Fibroblast of the aortic adventitia (primary cell): Measurements from ENCODE around the gene IGFBP1. TPM values are rescaled to one million over a fixed set of nuclear protein-coding genes. Genes with fewer than 3 reads are reported as not detected.
A peak's percentile ranks its signal among the peaks of the same experiment; 100 is the strongest.

Experiments used
- DNase-seq: peaks from one replicate; pipeline ENCODE4 v3.0.0-alpha.2; 2010; ENCODE audit warnings: low read depth
- H3K4me3 ChIP-seq: 2 replicates; pipeline ENCODE4 v1.5.1; 2011; ENCODE audit warnings: low read depth, mild to moderate bottlenecking, control low read depth, low read length, moderate library complexity
- total RNA-seq: library from RNA; depleted of rRNA; stranded (reverse); fragments of >200 nt; gene quantifications from 2 replicates; pipeline ENCODE4 v1.2.3, GENCODE V29; 2012; ENCODE audit warnings: low replicate concordance
- TF ChIP-seq, protein P1 (sequence below): IDR thresholded peaks from 2 replicates; pipeline ENCODE4 v1.5.1; 2011; ENCODE audit warnings: mild to moderate bottlenecking, low read length, control low read depth, inconsistent platforms; ENCODE audit not compliant: insufficient read depth

IGFBP1 gene
- total RNA-seq, 1 donor, result 5.3 TPM

DNA sequence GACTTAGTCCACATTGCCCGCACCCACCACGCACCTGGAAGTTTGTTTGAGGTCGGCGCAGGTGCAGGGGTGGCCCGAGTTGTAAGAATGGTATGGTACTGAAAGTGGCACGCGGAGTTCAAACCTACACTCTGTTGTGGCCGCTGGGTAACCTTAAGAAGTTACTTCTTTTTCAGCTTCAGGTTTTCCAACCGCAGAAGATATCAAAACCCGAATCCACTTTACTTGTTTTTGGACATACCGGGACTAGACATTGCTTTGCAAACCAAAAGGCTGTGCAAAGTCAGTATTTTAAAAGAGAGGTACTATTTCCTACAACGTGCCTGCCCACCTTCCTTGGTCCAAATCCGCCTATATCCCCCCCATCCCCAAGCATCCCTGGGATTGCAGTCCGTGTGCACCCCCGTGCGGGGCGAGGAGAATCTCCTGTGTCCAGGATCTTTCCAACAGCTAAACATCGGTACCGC, 31.7 kb downstream of the IGFBP1 start:
- TF ChIP-seq, protein P1, sequence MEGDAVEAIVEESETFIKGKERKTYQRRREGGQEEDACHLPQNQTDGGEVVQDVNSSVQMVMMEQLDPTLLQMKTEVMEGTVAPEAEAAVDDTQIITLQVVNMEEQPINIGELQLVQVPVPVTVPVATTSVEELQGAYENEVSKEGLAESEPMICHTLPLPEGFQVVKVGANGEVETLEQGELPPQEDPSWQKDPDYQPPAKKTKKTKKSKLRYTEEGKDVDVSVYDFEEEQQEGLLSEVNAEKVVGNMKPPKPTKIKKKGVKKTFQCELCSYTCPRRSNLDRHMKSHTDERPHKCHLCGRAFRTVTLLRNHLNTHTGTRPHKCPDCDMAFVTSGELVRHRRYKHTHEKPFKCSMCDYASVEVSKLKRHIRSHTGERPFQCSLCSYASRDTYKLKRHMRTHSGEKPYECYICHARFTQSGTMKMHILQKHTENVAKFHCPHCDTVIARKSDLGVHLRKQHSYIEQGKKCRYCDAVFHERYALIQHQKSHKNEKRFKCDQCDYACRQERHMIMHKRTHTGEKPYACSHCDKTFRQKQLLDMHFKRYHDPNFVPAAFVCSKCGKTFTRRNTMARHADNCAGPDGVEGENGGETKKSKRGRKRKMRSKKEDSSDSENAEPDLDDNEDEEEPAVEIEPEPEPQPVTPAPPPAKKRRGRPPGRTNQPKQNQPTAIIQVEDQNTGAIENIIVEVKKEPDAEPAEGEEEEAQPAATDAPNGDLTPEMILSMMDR, result peak; percentile 7
- DNase-seq, result peak; percentile 22
- peak overlapping the region; percentile 72 for H3K4me3 ChIP-seq

DNA sequence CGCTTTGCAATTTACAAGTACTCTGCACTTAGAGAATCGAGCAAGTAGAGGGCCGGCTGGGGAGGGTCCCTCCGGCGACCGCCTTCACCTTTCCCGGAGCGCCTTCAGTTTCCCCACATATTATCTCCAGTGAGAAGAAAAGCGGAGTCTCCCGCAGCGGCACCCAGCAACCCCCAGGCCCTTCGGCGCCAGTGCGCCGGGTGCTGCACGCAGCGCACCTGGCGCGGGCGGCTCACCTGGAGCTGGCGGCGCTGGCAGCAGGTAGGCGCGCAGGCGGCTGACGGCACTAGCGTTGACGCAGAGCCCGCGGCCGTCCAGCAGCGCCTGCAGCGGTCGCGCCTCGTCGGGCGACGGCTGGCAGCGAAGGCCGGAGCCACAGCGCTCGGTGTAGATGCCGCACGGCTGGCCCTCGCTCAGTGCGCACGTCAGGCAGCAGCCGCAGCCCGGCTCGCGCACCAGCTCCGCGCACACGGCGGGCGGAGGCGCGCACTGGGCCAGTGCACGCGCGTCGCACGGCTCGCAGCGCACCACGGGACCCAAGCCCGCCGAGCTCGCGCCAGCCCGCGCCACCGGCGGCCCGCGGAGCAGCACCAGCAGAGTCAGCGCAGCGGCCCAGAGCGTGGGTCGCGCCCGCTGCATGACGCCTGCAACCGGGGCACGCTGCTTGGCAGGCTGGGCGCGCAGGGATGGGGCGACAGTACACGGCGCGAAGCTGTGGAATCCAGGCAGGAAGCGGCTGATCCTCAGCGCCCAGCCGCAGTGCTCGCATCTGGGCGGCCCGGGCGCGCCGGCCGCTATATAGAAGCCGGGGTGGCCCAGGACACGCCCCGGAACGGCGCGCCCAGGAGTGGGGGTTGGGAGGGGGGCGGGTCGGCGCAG, 32.5 kb downstream of the IGFBP1 start, which contains the start of gene IGFBP3:
Gene IGFBP3, minus strand, starts transcription at position 771 of the 879 bp plus-strand sequence. Its CDS starts 132 bp downstream, at position 639.
- peak within 1 kb of the TSS; percentile 72 for H3K4me3 ChIP-seq
- peak; percentile 57 for DNase-seq
- TF ChIP-seq, protein P1, result no peak

DNA sequence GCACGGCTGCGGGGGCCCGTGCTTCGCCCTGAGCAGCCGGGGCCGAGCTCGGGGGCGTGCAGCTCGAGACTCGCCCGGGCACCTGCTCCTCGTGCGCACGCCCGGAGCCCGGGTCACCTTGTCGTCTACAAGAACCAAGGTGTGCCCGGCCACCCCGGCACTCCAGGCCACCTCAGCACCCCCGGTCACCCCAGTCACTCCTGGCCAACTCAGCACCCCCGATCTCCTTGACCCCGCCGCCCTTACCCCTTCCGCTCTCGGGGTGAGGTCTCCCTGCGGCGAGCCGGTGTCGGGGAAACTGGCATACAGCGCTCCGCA, 33.1 kb downstream of the IGFBP1 start:
- no peak for DNase-seq
- H3K4me3 ChIP-seq, result peak overlapping the region; percentile 72
- TF ChIP-seq, protein P1, result no peak

DNA sequence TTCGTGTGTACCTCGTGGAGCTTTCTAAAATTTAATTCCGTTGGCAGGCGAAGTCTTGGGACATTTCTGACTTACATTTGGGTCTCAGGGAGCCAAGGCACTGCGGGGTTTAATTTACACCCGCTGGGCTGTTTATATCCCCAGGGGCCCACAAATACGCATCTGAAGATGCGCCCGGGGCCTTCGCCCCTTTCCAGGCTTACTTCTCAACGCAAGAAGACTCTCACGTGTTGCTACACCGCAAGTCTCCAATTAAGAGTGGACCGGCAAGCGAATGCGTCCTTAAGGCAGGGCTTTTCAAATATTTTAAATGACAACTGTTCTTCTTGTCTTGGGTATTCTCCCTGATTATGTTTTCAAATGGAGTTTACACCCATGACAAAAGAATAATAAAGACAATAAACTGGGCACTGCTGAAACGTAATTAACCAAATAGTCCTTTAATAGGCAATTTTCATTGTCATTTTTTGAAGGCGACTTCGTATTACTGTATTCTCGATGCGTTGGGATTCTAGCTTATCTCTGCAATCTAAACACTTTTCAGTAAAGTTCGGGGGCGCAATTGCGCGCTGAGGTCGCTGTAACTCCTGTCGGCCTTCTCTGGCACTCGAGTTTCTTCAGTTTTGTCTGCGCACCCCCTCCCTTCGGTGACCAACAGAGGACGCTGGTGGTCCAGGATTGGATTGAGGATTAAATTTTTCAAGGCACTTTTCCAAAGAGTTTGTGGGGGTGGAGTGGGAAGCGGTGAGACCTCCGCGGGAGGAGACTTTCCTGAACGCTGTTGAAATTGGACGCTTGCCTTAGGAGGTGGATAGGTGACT, 33.6 kb downstream of the IGFBP1 start:
- H3K4me3 ChIP-seq, result peak overlapping the region; percentile 72
- DNase-seq, result peak; percentile 78
- TF ChIP-seq, protein P1, result peak; percentile 99

DNA sequence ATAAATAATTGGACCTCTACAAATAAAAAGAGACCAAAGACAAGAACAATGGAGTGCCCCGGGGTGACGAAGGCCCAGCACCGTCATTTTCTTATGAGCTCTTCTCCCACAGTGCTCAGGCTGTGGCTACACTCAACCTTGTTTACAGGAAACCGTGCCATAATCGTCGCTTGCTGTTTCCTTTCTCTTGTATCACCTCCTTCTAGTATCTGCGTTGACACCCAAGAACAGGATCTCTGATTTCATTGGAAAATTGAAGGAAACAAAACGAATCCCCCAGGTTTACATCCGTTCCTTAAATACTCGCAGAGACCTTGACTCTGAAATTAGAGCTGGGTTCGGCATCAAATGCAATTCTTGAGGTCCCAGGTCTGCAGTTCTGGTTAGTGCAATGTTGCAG, 34.5 kb downstream of the IGFBP1 start:
- peak overlapping the region; percentile 36 for H3K4me3 ChIP-seq
- TF ChIP-seq, protein P1, result no peak
- DNase-seq, result no peak

DNA sequence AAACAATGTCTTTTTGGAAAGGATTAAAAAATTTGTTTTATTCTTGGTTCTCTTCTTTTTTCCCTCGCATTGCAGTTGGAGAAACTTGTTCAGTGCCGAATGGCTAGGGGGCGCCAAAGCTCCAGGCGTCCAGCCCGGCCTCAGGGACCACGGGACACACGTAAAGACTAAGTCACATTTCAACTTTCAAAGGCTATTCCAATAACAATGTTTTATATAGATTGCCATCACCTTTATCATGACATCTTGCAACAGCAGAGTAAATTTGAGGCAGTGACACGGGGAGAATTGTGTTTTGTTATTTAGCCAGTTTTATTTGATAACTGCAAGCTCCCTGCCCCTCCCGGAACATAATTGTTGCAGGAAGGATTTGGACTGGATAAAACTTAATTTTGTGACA, 35.0 kb downstream of the IGFBP1 start:
- no peak overlapping the region for H3K4me3 ChIP-seq
- TF ChIP-seq, protein P1, result peak; percentile 98
- peak; percentile 81 for DNase-seq
